SK-N-SH treated with all-trans-retinoic acid at 6 μM for 48 hours (cell line): ENCODE results near the gene AMFR.
A peak's percentile ranks its signal among the peaks of the same experiment; 100 is the strongest.

Source experiments
- ATAC-seq: fragments of 200-7000 bp; cut with Tn5 transposase; 3 replicates; pipeline ENCODE4 v1.9.1; 2020; ENCODE audit warnings: mild to moderate bottlenecking, moderate library complexity
- ARNTL ChIP-seq: fragments of 450-650 bp; formaldehyde crosslinking; IDR thresholded peaks from 2 replicates; pipeline ENCODE4 v1.5.0; 2020; ENCODE audit warnings: low read depth, mild to moderate bottlenecking, moderate library complexity, borderline replicate concordance
- CSDC2 ChIP-seq: fragments of 250-450 bp; sonication (Bioruptor Pico); IDR thresholded peaks from 2 replicates; pipeline ENCODE4 v1.5.0; 2020; ENCODE audit warnings: mild to moderate bottlenecking, moderate library complexity
- ESRRG ChIP-seq: fragments of 250-450 bp; sonication (Bioruptor Pico); IDR thresholded peaks from 2 replicates; pipeline ENCODE4 v1.6.1; 2021; ENCODE audit warnings: mild to moderate bottlenecking
- GLIS3 ChIP-seq: fragments of 250-450 bp; sonication (Bioruptor Pico); IDR thresholded peaks from 2 replicates; pipeline ENCODE4 v1.5.0; 2020; ENCODE audit warnings: mild to moderate bottlenecking, moderate library complexity
- ISL1 ChIP-seq: fragments of 250-450 bp; sonication (Bioruptor Pico); IDR thresholded peaks from 2 replicates; pipeline ENCODE4 v2.1.2; 2022; ENCODE audit warnings: mild to moderate bottlenecking, moderate library complexity
- OSR1 ChIP-seq: fragments of 250-450 bp; sonication (Bioruptor Pico); IDR thresholded peaks from 2 replicates; pipeline ENCODE4 v1.8.0; 2022; ENCODE audit warnings: moderate library complexity, mild to moderate bottlenecking, inconsistent platforms
- PPARA ChIP-seq: fragments of 250-450 bp; sonication (Bioruptor Pico); IDR thresholded peaks from 2 replicates; pipeline ENCODE4 v1.5.0; 2020; ENCODE audit warnings: mild to moderate bottlenecking, borderline replicate concordance
- RARB ChIP-seq: fragments of 250-450 bp; sonication (Bioruptor Pico); IDR thresholded peaks from 2 replicates; pipeline ENCODE4 v1.8.0; 2021; ENCODE audit warnings: mild to moderate bottlenecking, moderate library complexity
- SNAI2 ChIP-seq: fragments of 250-450 bp; sonication (Bioruptor Pico); IDR thresholded peaks from 2 replicates; pipeline ENCODE4 v1.5.0; 2020; ENCODE audit warnings: mild to moderate bottlenecking, moderate library complexity
- TCF4 ChIP-seq: fragments of 250-450 bp; sonication (Bioruptor Pico); IDR thresholded peaks from 2 replicates; pipeline ENCODE4 v1.8.0; 2021; ENCODE audit warnings: mild to moderate bottlenecking, moderate library complexity, borderline replicate concordance
- TOX ChIP-seq: fragments of 250-450 bp; sonication (Bioruptor Pico); IDR thresholded peaks from 2 replicates; pipeline ENCODE4 v1.8.0; 2021; ENCODE audit warnings: mild to moderate bottlenecking, moderate library complexity, borderline replicate concordance
- ZC3H10 ChIP-seq: fragments of 250-450 bp; sonication (Bioruptor Pico); IDR thresholded peaks from 2 replicates; pipeline ENCODE4 v1.5.1; 2021; ENCODE audit warnings: mild to moderate bottlenecking, moderate library complexity
- ZFP3 ChIP-seq: fragments of 250-450 bp; sonication (Bioruptor Pico); IDR thresholded peaks from 2 replicates; pipeline ENCODE4 v1.5.0; 2020; ENCODE audit warnings: mild to moderate bottlenecking, moderate library complexity
- ZFP30 ChIP-seq: fragments of 450-650 bp; formaldehyde crosslinking; IDR thresholded peaks from 2 replicates; pipeline ENCODE4 v1.5.0; 2022; ENCODE audit warnings: mild to moderate bottlenecking, moderate library complexity
- ZNF8 ChIP-seq: fragments of 450-650 bp; formaldehyde crosslinking; IDR thresholded peaks from 2 replicates; pipeline ENCODE4 v1.5.0; 2020; ENCODE audit warnings: mild to moderate bottlenecking, moderate library complexity
- TF ChIP-seq, protein P1 (sequence below): fragments of 250-450 bp; sonication (Bioruptor Pico); IDR thresholded peaks from 2 replicates; pipeline ENCODE4 v1.8.0; 2021; ENCODE audit warnings: low read depth, mild to moderate bottlenecking, moderate library complexity, borderline replicate concordance
- TF ChIP-seq, protein P2 (sequence below): fragments of 250-450 bp; sonication (Bioruptor Pico); IDR thresholded peaks from 2 replicates; pipeline ENCODE4 v1.5.1; 2021; ENCODE audit warnings: mild to moderate bottlenecking, moderate library complexity
- TF ChIP-seq, protein P3 (sequence below): fragments of 250-450 bp; sonication (Bioruptor Pico); IDR thresholded peaks from 2 replicates; pipeline ENCODE4 v1.5.1; 2020; ENCODE audit warnings: low read depth, mild to moderate bottlenecking, moderate library complexity
- TF ChIP-seq, protein P4 (sequence below): fragments of 250-450 bp; sonication (Bioruptor Pico); IDR thresholded peaks from 2 replicates; pipeline ENCODE4 v1.8.0; 2020; ENCODE audit warnings: mild to moderate bottlenecking, moderate library complexity, borderline replicate concordance

The AMFR gene

DNA sequence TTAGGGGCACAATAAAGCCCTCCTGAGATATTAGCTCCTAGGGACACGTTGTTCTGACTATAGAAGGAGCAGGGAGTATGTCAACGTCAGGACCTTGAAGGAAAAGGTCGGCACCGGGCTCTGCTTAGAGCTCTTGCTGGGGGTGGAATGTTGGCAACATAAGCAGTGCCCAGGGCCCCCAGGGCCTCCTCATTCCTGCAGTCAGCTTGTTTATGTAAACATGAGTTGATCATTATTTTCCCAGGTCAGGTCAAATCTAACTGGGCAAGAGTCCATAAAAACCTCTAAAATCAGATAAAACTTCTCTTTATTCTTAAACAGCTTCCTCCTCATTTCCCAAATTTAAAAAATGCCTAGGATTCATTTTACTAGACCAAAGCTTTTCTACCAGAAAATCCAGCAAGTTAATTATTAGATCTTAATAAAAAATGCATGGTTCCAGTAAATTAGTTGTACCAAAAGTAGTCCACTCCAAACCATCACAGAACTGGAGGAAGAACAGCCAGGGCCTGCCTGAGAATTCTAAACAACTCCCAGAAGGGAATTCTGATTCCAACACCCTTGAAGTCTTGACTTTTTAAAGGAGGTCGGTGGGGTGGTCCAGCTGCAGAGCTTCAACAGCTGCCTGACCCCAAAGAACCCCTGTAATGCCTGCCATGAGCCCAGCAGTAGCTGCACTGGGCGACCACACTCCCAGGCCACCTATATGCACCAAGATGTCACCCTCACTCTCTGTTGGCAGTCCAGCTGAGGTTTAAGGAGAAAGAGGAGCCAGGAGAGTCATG lies 54.3 kb downstream of the AMFR start (continued):
- TF ChIP-seq, protein P1, sequence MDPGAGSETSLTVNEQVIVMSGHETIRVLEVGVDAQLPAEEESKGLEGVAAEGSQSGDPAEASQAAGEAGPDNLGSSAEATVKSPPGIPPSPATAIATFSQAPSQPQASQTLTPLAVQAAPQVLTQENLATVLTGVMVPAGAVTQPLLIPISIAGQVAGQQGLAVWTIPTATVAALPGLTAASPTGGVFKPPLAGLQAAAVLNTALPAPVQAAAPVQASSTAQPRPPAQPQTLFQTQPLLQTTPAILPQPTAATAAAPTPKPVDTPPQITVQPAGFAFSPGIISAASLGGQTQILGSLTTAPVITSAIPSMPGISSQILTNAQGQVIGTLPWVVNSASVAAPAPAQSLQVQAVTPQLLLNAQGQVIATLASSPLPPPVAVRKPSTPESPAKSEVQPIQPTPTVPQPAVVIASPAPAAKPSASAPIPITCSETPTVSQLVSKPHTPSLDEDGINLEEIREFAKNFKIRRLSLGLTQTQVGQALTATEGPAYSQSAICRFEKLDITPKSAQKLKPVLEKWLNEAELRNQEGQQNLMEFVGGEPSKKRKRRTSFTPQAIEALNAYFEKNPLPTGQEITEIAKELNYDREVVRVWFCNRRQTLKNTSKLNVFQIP, result no peak
- TF ChIP-seq ZFP3 (CRISPR knock-in tag), result no peak
- no peak for TF ChIP-seq RARB (CRISPR knock-in tag)
- no peak for TF ChIP-seq TOX (CRISPR knock-in tag)
- TF ChIP-seq ZNF8, result no peak

DNA sequence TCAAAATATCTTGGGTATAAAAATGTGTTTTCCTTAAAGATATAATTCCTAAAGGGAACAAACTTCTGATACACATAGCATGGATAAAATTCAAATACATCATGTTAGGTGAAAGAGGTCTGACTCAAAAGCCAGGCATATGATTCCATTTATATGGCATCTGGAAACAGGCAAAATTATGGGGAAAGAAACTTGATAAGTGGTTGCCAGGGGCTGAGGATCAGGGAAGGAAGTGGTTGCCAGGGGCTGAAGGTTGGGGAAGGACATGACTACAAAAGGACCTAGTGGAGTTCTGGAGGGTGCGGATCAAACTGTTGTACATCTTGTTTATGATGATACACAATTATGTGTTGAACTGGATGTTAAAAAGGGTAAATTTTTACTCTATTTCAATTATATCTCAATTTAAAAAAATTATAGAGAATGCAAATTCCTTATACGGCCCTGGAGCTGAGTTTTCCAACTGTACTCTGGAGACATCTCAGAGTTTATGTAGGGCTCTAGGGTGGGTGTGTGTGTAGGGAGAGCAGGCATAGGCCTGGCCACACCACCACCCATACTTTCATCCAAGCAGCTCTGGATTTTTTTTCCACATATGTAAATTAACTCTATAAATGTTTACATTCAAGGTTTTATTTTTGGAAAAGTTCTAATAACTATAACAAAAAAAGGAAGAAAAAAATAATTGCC lies 55.0 kb downstream of the AMFR start:
- TF ChIP-seq RARB (CRISPR knock-in tag) (no peak), TCF4 (CRISPR knock-in tag) (peak; percentile 74; the same call in 1 of the 2 replicates), ISL1 (CRISPR knock-in tag) (no peak)
- peak; percentile 57 for ATAC-seq

DNA sequence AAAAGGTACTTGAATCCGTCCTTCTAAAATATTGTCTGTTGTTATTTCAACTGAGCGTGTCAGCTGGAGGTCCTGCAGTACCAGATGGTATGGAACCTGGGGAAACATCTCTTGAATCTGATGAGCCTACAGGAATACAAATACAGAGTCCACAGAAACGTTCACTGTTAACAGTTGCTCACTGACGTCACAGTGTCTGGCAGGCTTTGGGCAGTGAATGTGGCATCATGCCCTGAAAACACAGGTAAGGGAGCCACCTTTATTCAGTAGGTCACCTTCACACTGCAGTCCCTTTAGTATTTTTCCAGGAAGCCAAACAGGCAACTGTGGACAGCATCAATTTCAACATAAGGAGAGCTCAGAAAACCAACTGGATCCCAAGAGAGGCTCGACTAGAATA lies 56.1 kb downstream of the AMFR start:
- no peak for ATAC-seq
- no peak for TF ChIP-seq ZNF8
- TF ChIP-seq CSDC2 (CRISPR knock-in tag), result no peak
- TF ChIP-seq PPARA (CRISPR knock-in tag), result no peak
- TF ChIP-seq GLIS3 (CRISPR knock-in tag), result no peak
- TF ChIP-seq ARNTL, result no peak
- TF ChIP-seq, protein P1, result no peak
- no peak for TF ChIP-seq TOX (CRISPR knock-in tag)
- TF ChIP-seq, protein P2, sequence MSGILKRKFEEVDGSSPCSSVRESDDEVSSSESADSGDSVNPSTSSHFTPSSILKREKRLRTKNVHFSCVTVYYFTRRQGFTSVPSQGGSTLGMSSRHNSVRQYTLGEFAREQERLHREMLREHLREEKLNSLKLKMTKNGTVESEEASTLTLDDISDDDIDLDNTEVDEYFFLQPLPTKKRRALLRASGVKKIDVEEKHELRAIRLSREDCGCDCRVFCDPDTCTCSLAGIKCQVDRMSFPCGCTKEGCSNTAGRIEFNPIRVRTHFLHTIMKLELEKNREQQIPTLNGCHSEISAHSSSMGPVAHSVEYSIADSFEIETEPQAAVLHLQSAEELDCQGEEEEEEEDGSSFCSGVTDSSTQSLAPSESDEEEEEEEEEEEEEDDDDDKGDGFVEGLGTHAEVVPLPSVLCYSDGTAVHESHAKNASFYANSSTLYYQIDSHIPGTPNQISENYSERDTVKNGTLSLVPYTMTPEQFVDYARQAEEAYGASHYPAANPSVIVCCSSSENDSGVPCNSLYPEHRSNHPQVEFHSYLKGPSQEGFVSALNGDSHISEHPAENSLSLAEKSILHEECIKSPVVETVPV (CRISPR knock-in tag), result no peak
- no peak for TF ChIP-seq SNAI2 (CRISPR knock-in tag)
- no peak for TF ChIP-seq ESRRG (CRISPR knock-in tag)
- TF ChIP-seq ZC3H10 (CRISPR knock-in tag), result no peak
- TF ChIP-seq OSR1 (CRISPR knock-in tag), result no peak
- TF ChIP-seq ISL1 (CRISPR knock-in tag), result no peak
- TF ChIP-seq, protein P3, sequence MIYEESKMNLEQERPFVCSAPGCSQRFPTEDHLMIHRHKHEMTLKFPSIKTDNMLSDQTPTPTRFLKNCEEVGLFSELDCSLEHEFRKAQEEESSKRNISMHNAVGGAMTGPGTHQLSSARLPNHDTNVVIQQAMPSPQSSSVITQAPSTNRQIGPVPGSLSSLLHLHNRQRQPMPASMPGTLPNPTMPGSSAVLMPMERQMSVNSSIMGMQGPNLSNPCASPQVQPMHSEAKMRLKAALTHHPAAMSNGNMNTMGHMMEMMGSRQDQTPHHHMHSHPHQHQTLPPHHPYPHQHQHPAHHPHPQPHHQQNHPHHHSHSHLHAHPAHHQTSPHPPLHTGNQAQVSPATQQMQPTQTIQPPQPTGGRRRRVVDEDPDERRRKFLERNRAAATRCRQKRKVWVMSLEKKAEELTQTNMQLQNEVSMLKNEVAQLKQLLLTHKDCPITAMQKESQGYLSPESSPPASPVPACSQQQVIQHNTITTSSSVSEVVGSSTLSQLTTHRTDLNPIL (CRISPR knock-in tag), result no peak
- no peak for TF ChIP-seq TCF4 (CRISPR knock-in tag)
- TF ChIP-seq ZFP30 (CRISPR knock-in tag), result no peak
- no peak for TF ChIP-seq RARB (CRISPR knock-in tag)
- TF ChIP-seq, protein P4, sequence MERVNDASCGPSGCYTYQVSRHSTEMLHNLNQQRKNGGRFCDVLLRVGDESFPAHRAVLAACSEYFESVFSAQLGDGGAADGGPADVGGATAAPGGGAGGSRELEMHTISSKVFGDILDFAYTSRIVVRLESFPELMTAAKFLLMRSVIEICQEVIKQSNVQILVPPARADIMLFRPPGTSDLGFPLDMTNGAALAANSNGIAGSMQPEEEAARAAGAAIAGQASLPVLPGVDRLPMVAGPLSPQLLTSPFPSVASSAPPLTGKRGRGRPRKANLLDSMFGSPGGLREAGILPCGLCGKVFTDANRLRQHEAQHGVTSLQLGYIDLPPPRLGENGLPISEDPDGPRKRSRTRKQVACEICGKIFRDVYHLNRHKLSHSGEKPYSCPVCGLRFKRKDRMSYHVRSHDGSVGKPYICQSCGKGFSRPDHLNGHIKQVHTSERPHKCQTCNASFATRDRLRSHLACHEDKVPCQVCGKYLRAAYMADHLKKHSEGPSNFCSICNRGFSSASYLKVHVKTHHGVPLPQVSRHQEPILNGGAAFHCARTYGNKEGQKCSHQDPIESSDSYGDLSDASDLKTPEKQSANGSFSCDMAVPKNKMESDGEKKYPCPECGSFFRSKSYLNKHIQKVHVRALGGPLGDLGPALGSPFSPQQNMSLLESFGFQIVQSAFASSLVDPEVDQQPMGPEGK (CRISPR knock-in tag), result no peak

DNA sequence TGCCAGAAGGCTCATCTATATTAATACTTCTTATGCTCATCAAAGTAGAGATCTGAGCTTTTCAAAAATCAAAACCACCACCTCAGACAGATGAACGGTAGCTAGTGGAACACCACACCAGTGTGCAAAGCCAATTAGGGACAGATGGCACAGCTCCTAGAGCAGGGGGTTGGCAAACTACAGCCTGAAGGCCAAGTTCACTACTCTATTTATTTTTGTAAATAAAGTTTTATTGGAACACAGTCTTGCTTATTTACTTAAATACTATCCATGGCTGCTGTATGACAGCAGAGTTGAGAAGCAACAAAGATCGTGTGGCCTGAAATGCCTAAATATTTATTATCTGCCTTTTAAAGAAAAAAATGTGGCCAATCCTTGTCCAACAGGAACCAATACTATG lies 56.8 kb downstream of the AMFR start:
- TF ChIP-seq, protein P2 (CRISPR knock-in tag), result no peak
- TF ChIP-seq PPARA (CRISPR knock-in tag) (no peak), OSR1 (CRISPR knock-in tag) (no peak), ZNF8 (no peak)
- TF ChIP-seq, protein P3 (CRISPR knock-in tag), result no peak
- no peak for ATAC-seq
